HUDEP-2 (cell line): ENCODE results near the gene LRMDA.
"Not testable (repeated sequence)": the region's sequence is repeated elsewhere in the genome, so short reads cannot be mapped to it uniquely, and the experiment has no call there.

Experiments
- DNase-seq, 76 experiments: peaks; one replicate each; lab custom pipeline; 2025; ENCODE audit not compliant: unreplicated experiment in 76 of 76; lab: John Stamatoyannopoulos, UW

Gene LRMDA

DNA sequence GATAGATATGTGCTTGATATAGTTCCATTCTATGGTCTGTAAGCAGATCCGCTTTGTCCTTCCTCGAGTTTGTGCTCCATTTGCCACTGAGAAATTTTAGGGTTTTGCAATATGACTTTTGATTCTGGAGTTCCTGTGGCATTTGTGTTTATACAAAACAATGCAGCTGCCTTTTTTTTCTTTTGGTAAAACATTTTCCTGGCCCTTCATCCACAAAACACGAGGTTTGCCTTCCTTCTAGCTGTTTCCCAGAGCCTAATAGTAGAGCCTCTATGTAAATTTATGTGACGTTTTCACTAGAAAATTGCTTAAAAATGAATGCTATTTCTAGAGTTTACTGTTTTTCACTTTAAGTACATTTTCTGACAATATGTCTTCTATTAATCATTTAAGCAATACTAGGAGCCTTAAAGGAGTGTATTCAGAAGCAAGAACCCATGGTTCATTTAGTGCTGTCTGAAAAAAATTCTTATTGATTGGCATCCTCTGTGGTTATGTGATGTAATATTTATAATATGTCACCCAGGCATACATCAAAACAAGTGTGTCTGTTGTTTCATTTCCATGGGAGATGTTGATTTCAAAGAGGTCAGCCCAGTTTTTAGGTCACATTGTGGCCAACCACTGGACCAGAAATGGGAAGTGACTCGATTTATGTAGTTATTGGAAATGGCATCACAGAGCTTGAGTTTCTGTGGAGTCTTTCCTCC, 618.3 kb downstream of the LRMDA start:
- DNase-seq = no peak

DNA sequence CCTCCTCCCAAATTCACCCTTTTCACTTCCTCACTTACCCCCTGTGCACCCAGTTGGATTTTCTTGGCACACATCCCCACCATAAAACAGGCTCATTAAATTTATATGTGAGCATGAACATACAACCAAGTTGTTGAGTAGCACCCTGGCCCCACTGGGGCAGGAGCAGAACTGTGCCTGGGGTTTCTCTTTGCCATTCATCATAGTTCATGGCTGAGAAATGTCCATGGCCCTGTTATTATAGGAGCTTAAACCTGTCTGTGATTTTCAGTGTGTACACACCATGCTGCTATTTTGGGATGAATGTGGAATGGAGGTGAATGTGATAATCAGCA, 618.8 kb downstream of the LRMDA start:
- no peak for DNase-seq

DNA sequence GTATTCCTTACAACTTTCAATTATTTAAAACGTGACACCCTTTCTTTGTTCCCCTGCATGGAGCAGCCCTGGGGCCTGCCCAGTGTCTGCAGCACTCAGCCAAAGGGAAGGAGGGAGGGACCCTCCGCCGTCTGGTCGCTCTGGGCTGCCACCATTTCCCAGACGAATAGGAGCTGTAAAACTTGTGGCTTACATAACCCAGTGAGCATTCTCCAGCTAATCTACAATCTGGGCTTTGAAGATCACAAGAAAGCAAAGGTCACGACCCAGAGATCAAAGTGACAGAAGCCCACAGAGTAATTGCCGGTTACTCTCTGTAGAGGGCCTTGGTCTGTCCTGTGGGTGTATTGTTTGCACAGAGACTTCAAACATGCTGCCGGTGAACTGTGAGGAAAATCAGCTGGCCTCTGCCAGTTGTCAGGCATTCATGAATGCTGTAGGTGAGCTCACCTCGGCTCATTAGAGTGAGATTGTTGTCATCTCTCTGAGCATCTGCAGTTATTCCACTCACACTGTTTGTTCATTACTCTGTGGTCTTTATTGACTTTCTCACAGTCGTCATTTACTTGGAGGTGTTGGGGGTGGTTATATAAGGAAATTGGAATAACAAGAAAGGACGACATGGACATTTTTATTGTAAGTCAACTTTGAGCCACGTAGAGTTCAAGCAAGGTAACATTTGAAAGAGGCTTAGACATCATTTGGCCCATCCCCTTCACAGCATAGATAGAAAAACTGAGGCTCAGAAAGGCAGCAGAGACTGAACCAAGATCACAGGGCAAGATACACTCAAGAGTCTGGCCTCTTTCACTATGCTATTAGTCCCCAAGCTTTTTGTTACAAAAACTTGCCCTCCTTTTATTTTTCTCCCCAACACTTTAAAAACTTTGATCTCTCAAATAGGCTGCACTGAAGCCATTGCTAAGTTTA, 619.8 kb downstream of the LRMDA start:
- no peak for DNase-seq

DNA sequence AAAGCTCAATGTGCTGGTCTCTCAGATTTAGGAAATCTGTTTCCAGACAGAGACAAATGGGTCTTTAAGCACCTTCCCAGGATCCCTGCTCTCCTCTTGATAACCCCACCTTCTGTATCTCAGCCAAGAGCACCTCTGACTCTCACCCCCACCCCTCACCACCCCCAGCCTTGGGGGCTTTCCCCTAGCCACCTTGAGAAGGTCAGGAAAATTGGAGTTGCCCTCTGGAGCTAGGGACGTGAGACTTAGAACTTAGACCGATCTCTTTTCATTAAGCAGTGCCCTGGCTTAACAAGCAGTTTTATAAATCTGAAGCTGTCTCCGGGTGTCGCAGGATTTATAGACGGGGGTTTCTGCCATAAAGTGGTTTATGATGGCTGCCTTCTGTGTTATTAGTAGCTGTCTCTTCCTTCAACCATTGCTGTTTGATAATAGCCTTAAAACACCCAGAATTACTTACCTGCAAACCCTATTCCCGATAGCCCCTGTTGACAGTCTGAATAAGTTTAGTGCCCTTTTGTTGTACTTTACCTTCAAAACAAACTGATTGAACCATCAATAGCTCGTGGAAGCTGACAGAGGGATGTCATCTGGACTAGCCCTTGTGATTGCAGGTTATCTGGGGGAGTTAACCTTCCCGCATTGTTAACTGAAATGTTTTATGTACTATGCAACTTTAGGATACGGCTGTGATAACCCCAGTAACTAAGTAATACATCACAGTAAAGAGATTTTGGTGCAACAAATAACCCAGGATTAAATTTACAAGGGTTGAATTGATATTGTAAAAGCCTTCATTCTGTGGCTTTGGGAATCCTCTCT, 621.5 kb downstream of the LRMDA start:
- no peak for DNase-seq

DNA sequence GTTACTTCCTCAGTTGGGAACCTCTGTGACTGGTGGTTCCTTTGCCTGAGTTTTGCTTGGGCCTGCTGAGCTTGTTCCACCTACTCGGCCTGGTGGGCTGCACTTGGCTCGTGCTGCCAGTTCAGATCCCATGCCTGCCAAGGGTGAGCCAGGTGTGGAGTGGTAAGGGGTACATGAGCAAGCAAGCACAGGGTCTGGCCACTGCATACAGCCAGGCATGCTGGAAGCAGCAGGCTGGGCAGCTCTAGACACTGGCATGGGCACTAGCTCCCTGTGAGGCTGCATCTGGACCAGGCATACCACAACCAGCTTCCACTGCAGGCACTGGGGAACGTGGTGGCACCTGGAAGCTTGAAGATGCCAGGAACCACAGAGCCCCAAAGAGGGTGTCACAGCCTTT, 624.0 kb downstream of the LRMDA start:
- no peak for DNase-seq

DNA sequence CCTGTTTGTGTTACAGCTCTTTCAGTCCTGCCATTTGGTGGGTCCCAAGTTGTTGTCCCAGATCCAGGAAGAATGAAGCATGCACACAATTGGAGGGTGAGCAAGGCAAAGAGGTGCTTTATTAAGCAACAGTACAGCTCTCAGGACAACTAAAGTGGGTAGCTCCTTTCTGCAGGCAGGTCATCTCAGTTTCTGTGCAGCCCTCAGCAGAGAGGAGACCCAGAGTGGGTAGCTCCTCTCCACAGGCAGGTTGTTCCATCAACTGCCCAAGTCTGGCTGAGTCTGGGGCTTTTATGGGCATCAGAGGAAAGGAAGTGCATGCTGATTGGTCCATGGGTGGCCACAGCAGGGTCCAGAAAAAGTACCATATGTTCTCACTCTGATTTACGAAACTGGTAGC, 624.5 kb downstream of the LRMDA start:
- DNase-seq = no peak

DNA sequence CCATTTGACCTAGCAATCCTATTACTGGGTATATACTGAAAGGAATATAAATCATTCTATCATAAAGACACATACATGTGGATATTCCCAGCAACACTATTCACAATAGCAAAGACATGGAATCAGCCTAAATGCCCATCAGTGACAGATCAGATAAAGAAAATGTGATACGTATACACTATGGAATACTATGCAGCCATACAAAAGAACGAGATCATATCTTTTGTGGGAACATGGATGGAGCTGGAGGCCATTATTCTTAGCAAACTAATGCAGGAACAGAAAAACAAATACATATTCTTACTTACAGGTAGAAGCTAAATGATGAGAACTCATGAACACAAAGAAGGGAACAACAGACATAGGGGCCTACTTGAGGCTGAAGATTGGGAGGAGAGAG, 629.6 kb downstream of the LRMDA start:
- DNase-seq = not testable (repeated sequence)

DNA sequence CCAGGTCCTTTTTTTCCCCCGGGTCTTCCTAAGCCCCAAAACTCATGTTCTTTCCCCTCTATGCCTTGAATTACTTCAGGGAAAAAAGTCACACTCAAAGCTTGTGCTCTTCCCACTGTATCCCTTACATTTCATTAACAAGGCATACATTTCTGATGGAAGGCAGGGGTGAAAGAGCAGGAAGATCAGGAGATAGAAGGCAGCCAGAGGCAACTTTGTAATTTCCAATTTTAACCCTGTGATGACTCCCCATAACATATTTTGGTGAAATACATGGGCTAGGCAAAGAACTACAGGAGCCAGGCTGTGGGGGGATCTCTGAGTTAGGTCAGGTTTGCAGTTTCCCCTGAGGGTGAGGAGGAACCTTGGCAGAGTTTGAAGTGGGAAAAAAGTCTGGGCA, 635.0 kb downstream of the LRMDA start:
- DNase-seq = no peak

DNA sequence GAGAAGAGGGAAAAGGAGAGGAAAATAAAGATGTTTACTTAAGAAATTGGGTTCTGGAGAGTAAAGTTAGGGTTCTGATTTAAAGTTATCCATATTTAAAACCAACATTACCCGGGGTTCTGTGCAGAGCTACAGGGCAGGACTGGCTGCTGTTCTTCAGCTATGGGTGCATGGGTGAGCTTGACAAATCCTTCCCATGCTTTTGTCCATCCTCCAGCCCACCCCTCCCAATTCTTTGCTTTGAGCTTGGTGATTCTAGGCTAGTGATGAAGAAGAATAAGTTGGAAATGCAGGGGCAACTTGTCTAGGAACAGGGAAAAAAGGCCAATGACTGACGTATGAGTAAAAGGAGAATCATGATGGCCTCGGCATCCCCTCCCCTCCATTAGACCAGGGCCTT, 636.0 kb downstream of the LRMDA start:
- DNase-seq = no peak

DNA sequence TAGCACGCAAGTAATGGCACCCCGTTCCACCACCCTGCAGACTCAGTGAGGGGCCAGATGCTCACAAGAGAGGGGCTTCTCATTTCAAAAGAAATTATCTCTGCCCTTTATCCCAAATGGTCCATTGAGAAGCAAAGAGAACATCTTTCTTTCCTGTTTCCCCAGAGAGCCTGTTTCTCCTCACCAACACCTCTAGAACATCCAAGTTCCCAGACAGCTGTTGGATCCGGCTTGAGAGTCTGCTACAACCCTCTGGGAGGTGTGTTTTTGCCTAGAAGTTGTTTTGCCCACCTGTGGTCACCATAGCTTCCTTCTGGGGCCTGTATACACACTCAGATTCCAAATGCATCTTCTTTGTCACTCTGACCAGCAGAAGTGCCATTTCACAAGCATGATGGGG, 637.4 kb downstream of the LRMDA start:
- no peak for DNase-seq

DNA sequence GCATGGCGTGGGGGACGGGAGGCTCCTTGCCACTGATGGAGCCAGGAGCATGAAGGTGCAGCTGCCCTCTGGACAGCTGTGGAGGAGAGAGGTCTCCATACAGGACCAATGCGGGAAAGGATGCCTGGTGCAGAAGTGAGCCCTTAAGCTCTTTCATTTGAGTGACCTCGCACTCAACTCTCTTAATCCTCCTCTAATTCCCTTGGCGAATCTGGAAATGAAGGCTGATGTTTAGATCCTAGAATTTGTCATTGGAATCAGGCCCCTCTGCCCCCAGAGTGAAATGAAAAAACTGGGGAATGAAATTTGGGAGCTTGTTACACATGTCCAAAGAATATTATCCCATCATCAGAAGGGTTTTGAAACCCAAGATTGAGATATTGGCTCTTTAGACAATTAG, 639.5 kb downstream of the LRMDA start:
- no peak for DNase-seq

DNA sequence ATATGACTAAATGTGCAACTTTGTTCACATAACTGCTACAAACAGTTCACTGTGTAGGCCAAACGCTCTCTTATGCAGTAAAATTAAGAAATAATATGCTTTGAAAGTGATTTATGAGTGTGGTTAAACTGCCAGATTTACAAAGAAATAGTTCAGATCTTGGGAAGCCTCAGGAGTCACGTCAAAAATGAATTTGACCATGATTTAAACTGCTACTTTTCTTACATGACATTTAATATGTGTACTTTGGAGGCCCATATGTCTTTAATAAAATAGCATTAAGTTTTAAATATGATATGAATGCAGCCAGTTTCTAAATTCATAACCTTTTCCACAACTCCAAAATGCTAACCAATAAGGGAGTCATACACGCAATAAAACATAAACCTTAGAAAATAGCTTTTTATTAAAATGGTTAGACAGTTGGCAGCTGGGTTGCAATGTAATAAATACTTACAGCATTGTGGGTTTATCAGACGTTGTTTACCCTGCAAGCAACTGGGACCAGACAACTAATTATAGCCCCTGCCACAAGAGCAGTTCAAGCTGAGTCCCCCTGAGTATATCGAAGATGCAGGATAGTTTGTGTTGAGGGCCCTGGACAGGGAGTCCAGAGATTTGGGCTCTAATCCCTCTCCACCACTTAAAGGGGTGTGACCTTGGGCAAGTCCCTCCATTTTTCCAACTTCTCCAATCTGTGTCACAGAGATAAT, 640.4 kb downstream of the LRMDA start:
- DNase-seq = no peak

DNA sequence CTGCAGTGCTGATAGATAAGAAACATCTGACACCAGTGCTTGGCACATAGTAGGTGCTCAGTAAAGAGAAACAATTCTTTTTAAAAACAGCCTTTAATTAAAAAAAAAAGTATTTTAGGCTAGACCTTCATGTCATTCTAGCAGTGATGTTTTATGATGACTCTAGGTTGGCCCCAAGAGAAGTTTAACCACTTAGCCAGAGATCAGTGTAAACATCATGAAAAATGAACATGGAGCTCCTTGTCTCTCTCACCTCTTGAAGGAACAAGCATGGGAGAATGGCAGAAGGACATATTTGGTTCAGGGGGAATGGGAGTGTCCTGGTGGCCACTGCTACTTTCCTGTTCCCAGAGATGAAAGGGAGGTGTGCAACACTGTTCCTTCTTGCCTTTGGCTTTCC, 641.0 kb downstream of the LRMDA start:
- no peak for DNase-seq

DNA sequence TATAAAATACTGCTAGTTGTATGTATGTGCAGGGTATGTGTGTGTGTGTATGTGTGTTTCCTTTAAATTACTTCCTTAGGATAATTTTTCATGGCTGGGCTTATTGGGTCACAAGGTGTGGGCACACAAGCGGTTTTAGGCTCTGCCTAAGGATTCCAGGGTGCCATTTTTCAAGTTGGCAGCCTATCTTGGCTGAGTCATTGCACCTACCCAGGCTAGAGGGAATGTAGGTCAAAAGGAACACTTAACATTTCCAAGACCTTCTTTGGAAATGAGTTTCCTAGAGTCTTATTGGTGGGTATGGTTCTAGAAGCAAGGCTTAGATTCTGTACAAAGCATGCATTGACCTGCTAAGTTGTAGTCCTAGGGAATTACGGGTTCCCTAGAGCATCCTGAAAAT, 642.1 kb downstream of the LRMDA start:
- no peak for DNase-seq

DNA sequence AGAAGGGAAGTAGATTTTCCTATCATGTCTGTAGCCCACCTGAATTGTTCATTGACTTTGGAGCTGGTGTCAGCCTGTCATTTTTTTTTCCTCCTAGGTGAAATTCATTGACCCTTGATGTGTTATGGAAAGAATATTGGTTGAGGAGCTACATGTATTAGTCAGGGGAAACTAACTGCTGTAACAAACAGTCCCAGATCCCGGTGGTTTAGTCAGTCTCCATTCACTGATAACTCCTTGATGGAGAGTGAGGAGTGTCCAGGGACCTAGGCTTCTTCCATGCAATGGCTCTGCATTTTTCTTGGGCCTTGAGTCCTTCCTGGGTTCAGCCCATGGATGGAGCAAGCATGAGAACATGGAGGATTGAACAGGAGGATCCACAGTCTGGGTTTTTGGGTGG, 643.2 kb downstream of the LRMDA start:
- DNase-seq = no peak

DNA sequence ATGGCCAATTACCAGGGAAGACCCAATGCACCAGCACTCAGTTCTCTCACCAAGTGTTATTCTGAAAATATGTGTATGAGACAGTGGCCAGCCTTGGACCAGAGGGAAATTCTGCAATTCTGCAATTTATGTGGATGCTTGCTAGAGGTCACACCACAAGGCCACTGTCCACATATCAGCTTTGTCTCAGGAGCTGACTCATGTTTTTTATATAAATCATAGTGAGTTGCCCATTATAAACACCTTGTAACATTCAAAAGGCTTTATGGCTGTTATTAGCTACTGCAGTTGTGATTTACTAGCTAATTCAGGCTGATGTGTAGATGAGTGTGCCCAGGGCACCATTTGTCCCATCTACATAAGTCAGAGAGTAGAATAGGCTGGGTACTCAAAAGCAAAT, 649.0 kb downstream of the LRMDA start:
- no peak for DNase-seq

DNA sequence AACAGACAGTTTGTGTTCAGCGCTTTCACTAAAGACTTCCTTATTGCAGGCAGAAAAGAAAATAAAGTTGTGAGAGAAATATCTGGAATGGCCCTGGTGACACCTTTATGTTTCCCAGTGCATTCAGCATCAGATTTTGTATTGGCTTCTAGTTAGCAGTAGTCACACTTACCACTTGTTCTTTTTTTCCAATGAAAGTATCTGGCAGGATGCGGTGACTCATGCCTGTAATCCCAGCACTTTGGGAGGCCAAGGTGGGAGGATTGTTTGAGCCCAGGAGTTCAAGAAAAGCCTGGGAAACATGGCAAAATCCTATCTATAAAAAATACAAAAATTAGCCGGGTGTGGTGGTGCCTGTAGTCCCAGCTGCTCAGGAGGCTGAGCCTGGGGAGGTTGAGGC, 649.6 kb downstream of the LRMDA start:
- no peak for DNase-seq

DNA sequence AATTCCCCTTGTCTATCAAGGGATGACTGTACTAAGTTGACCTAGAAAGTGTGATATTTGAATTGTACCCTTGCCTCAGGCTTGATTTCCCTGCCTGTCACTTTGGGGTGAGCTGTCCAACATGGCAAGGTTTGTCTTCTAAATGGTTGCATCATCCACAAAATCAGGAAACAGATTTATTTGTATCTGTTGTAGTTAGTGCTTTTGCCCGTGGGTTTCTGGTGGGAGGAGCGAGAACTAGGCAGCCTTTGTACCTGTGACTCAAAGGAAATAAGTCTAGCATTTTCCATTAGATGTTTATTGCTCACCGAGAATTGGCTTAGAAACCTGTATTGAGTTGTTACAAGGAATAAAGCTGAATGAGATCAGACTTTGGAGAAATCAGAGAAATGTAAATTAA, 650.8 kb downstream of the LRMDA start:
- no peak for DNase-seq

DNA sequence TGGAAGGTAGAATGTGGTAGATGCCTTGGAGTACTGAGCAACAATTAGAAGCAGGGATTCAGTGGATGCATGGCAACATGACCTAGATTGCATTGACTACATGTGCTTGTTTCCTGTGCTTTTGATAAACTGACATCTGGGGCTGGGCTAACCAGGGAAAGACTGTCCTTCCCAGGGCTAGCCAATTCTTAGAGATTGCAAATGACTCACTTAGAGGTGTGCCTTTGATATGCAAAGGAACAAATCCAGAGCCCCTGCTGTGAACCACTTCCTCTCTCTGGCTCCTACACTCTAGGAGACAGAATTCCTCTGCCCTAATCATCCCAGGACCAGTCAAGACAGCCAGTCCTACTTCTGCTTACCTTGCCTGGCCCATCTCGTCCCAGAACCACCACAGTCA, 651.5 kb downstream of the LRMDA start:
- no peak for DNase-seq

DNA sequence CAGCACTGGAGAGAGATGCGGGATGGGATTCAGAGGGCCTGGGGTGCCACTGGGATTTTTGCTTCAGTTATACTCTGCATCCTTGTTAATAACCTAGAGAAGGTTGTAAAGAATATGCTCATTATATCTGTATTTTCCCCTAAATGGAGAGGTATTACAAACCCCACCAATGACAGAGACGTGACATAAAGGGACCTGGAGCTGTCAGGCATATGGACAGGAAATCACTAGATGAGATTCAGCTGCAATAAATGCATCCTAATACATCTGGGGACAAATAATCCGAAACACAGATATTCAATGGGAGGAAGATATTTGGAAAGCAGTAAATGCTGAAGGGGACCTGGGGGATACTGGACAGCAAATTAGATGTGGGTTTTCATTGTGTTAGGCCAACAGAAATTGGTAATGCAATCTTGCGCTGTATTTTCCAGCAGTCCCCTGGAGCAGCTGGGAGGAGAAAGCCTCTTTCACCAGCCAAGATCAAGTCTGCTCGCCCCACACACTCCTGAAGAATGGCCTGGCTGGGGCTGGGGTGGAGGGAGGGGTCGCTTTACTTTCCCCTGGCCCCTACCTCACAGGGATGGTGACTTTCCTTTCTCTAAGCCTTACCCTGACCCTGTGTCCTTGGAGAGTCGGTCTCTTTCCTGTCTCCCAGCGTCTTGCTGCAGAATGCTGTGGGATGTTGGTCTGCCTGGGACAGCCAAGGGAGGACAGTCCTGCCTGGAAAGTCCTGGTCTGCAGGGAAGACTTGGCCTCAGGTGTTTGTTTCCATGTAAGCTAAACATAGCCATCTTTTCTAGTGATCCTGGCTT, 653.8 kb downstream of the LRMDA start:
- no peak for DNase-seq
